A673 (cell line): Measurements from ENCODE around the gene NCBP3.

ENCODE experiments used
- CTCF ChIP-seq: fragments of 300-800, 200-600 bp; sonication (generic); conservative IDR thresholded peaks from 2 replicates; pipeline ENCODE4 v1.5.1; 2017; ENCODE audit warnings: low read depth, mild to moderate bottlenecking, antibody characterized with exemption, low read length, moderate library complexity, mixed read lengths
- EZH2 ChIP-seq: fragments of 200-600 bp; sonication (generic); IDR thresholded peaks from 2 replicates; pipeline ENCODE4 v1.6.1; 2017; ENCODE audit warnings: borderline replicate concordance, low read depth, mild to moderate bottlenecking, mixed read lengths, antibody characterized with exemption, low read length; ENCODE audit not compliant: poor library complexity, severe bottlenecking

DNA sequence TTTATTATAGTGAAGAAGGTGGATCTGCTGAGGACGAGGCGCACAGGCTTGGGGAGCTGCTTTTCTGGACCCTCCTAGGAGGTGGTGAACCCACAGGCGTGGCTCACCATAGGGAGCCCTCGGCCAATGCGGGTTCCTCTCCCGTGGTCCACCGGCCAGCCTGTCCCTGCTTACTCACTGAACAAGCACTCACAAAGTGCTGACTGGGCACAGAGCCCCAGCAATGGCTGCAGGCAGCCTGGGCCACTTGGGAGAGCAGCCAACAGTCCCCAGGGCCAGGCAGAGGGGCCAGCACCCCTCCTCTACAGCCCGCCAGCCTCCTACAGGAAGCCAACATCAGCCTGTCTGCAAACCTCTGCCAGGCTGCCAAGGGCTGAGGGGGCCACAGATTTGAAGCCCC, 19.1 kb upstream of the NCBP3 start:
- TF ChIP-seq CTCF, result no peak
- TF ChIP-seq EZH2, result no peak
